Upper lobe of left lung (tissue), 6 donors: ENCODE results near the gene LEUTX. TPM values are rescaled to one million over a fixed set of nuclear protein-coding genes. Genes with fewer than 3 reads are reported as not detected.

ENCODE experiments used
- ATAC-seq, 2 donors: fragments of 200-7000 bp; cut with Tn5 transposase; one replicate each; pipeline ENCODE4 v1.9.1; 2022; ENCODE audit warnings: mild to moderate bottlenecking in 2 of 2, moderate library complexity in 2 of 2; ENCODE audit not compliant: low FRiP score in 2 of 2
- DNase-seq, 2 donors: peaks; one replicate each; pipeline ENCODE4 v3.0.0-alpha.2; 2019 to 2020
- H3K27ac ChIP-seq, 4 donors: fragments of 200-600 bp; sonication (generic); one replicate each; pipeline ENCODE4 v1.5.1; 2016 to 2019
- H3K27me3 ChIP-seq, 4 donors: fragments of 200-600 bp; sonication (generic); one replicate each; pipeline ENCODE4 v1.5.1; 2017 to 2019
- H3K36me3 ChIP-seq, 4 donors: fragments of 200-600 bp; sonication (generic); one replicate each; pipeline ENCODE4 v1.5.1; 2016 to 2019
- H3K4me1 ChIP-seq, 4 donors: fragments of 200-600 bp; sonication (generic); one replicate each; pipeline ENCODE4 v1.5.1; 2018 to 2019
- H3K4me3 ChIP-seq, 4 donors: fragments of 200-600 bp; sonication (generic); one replicate each; pipeline ENCODE4 v1.5.1; 2017 to 2019; ENCODE audit warnings: mild to moderate bottlenecking in 2 of 4, moderate library complexity in 1 of 4
- H3K9me3 ChIP-seq, 4 donors: fragments of 200-600 bp; sonication (generic); one replicate each; pipeline ENCODE4 v1.5.1; 2018 to 2019
- EP300 ChIP-seq, 4 donors: sonication (generic); formaldehyde crosslinking; IDR thresholded peaks; one replicate each; pipeline ENCODE4 v1.5.1; 2017; ENCODE audit warnings: antibody characterized with exemption in 4 of 4, control low read depth in 2 of 4
- POLR2A ChIP-seq, 4 donors: fragments of 450-650 bp; IDR thresholded peaks; one replicate each; pipeline ENCODE4 v1.5.1; 2016 to 2017; ENCODE audit warnings: antibody characterized with exemption in 4 of 4, mild to moderate bottlenecking in 2 of 4
- POLR2AphosphoS5 ChIP-seq, 2 donors: sonication (generic); formaldehyde crosslinking; IDR thresholded peaks; one replicate each; pipeline ENCODE4 v1.5.1; 2017; ENCODE audit warnings: antibody characterized with exemption in 2 of 2
- WGBS, 2 donors: methylation state at CpG; one replicate each; pipeline ENCODE4 v1.1.5; 2017 to 2018; 5-methylcytosine and 5-hydroxymethylcytosine counted together
- total RNA-seq, 6 donors: library from RNA; depleted of rRNA in 4 of 6; stranded (reverse); fragments of >200 nt in 4 of 6; gene quantifications; one replicate each; pipeline versions ENCODE4 v1.1.0 to v1.2.1, GENCODE V29; 2016 to 2021
- TF ChIP-seq, protein P1 (sequence below), 6 experiments: fragments of 450-650 bp in 4 of 6; fragments of 200-600 bp in 2 of 6; sonication (generic) in 2 of 6; IDR thresholded peaks; one replicate each; pipeline ENCODE4 v1.5.1; 2016 to 2019; ENCODE audit warnings: antibody characterized with exemption in 6 of 6
- donor health status: DM: no; HTN: no; CAD: no; lungs with moderate emphysema.
- donor health status: DM: no; HTN: yes; CAD: no; lungs with severe emphysema.

Gene LEUTX
- total RNA-seq, 6 donors from 2014 or later: not detected

DNA sequence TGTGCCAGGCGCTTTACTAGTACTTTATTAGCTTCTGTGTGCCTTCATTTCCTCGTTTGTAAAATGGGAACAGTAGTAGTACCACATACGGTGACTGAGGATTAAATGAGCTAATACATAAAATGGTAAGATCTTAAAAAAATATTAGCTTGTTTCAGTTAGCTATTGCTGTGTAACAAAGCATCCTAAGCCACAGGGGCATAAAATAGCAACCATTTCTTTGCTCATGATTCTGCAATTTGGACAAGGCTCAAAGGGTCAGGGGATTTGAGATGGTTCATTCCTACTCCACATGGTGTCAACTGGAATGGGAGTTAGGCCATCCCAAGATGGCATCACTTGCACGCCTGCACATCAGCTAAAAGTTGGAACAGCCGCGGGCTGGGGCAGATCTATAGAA, 42.0 kb downstream of the LEUTX start:
- ATAC-seq (no peak), DNase-seq (no peak)
- Histone ChIP-seq H3K4me3 (no peak overlapping the region), H3K36me3 (peaks cover 0 to 13% (median 4%) of the 10 kb centered on the region in 4 donors), H3K27me3 (no peaks in the 10 kb centered on the region), H3K4me1 (peaks cover 7 to 26% (median 11%) of the 10 kb centered on the region in 4 donors), H3K9me3 (no peaks in the 10 kb centered on the region), H3K27ac (no peak overlapping the region)
- TF ChIP-seq, protein P1, sequence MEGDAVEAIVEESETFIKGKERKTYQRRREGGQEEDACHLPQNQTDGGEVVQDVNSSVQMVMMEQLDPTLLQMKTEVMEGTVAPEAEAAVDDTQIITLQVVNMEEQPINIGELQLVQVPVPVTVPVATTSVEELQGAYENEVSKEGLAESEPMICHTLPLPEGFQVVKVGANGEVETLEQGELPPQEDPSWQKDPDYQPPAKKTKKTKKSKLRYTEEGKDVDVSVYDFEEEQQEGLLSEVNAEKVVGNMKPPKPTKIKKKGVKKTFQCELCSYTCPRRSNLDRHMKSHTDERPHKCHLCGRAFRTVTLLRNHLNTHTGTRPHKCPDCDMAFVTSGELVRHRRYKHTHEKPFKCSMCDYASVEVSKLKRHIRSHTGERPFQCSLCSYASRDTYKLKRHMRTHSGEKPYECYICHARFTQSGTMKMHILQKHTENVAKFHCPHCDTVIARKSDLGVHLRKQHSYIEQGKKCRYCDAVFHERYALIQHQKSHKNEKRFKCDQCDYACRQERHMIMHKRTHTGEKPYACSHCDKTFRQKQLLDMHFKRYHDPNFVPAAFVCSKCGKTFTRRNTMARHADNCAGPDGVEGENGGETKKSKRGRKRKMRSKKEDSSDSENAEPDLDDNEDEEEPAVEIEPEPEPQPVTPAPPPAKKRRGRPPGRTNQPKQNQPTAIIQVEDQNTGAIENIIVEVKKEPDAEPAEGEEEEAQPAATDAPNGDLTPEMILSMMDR (IDR thresholded peaks at IDR 0.05): no peak
- TF ChIP-seq POLR2A (IDR thresholded peaks at IDR 0.05): no peak
- no peak for TF ChIP-seq POLR2AphosphoS5 (IDR thresholded peaks at IDR 0.05)
- no peak for TF ChIP-seq EP300 (IDR thresholded peaks at IDR 0.05)
- 91 to 93% methylated on average over 6 of the region's 6 CpGs for WGBS, 2 donors

DNA sequence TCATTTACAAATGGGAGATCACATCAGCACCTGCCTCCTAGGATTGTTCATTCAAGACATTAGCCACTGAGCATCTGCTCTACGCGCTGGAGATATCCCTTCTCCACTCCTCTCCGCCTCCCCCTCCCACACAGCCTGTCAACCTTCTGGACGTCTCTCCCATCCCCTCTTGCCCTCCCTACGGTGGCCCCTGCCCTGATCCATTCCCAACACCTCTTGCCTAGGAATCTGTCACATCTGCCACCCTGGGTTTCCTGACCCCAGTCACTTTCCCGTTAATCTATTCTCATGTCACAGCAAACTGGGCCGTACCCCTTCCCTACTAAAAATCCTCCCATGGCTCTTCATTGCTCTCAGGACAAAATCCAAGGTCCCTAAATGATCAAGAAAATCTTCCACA, 45.0 kb downstream of the LEUTX start:
- H3K4me3 ChIP-seq: peak overlapping the region; percentile 70 to 91 (median 78)
- H3K9me3 ChIP-seq: no peaks in the 10 kb centered on the region
- no peaks in the 10 kb centered on the region for H3K27me3 ChIP-seq
- peaks cover 17 to 35% (median 33%) of the 10 kb centered on the region in 4 donors for H3K36me3 ChIP-seq
- no peak for ATAC-seq
- peaks cover 7 to 26% (median 11%) of the 10 kb centered on the region in 4 donors for H3K4me1 ChIP-seq
- DNase-seq: no peak
- peak overlapping the region in 3 of 4 donors; percentile 75 to 82 (median 81) for H3K27ac ChIP-seq
- TF ChIP-seq EP300 (IDR thresholded peaks at IDR 0.05) (no peak), POLR2AphosphoS5 (IDR thresholded peaks at IDR 0.05) (no peak), POLR2A (IDR thresholded peaks at IDR 0.05) (no peak)
- TF ChIP-seq, protein P1 (IDR thresholded peaks at IDR 0.05): no peak
- 22 to 29% methylated on average over 7 of the region's 7 CpGs for WGBS, 2 donors

DNA sequence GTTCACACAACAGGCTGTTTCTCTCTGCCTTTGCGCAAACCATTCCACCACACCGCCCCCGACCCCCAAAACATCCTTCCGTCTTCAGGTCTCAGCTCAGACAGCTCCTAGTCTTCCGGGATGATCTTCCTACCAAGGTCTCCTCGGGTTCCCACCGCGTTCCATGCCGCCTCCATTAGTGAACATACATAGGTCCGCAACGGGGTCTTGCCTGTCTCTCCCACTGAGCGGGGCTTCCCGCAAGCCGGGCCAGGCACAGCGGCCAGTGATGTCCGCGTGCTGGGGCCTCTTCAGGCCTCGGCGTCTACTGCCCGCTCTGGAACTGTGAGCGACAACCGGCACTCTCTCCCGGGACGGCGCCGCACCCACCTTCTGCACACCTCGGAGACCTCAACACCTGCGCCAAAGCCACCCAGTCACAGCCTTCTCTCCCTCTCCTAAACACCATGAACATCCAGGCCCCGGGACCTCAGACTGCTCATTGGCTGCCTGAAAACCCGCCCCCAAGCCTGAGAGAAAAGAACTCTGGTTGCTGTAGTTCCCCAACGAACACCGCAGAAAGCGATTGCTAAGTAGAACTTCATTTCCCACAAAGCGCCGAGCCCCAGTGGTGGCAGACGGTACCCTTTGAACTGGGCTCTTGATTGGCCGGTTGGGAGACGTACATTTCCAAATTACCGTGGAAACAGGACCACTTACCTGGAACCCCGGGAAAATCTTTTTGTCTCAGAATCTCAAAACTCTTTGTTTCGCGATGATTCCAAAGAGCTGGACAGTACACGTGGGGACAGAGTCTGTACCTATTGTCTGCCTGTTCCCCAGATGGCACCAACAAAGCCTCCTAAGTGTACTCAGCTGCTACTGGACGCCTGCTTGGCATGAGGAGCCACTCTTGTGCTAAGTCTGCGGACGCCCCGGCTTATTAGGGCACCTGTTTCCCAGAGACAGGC, 45.8 kb downstream of the LEUTX start:
- Histone ChIP-seq H3K9me3 (no peaks in the 10 kb centered on the region), H3K4me1 (peaks cover 7 to 26% (median 11%) of the 10 kb centered on the region in 4 donors), H3K36me3 (peaks cover 19 to 42% (median 35%) of the 10 kb centered on the region in 4 donors), H3K27ac (peak overlapping the region; percentile 22 to 82 (median 78)), H3K27me3 (no peaks in the 10 kb centered on the region), H3K4me3 (peak overlapping the region; percentile 70 to 91 (median 78))
- peak; percentile 95 to 97 for ATAC-seq
- DNase-seq: peak; percentile 89 to 97
- WGBS, 2 donors: 4 to 8% methylated on average over 42 to 47 of the region's 47 CpGs
- TF ChIP-seq, protein P1 (IDR thresholded peaks at IDR 0.05): peak in 2 of 6 experiments; percentile 32 to 34
- TF ChIP-seq POLR2A (IDR thresholded peaks at IDR 0.05): peak in 1 of 4 donors; percentile 74
- TF ChIP-seq POLR2AphosphoS5 (IDR thresholded peaks at IDR 0.05): peak; percentile 13 to 50
- no peak for TF ChIP-seq EP300 (IDR thresholded peaks at IDR 0.05)

GRCh38 chr19:39825093-39825463, 46.4 kb downstream of the LEUTX start:
- H3K4me1 ChIP-seq: peaks cover 7 to 26% (median 11%) of the 10 kb centered on the region in 4 donors
- H3K4me3 ChIP-seq: no peak overlapping the region
- 85 to 91% methylated on average over 11 of the region's 11 CpGs for WGBS, 2 donors
- H3K9me3 ChIP-seq: no peaks in the 10 kb centered on the region
- no peaks in the 10 kb centered on the region for H3K27me3 ChIP-seq
- no peak for ATAC-seq
- H3K27ac ChIP-seq: peak overlapping the region; percentile 22 to 82 (median 70)
- no peak for TF ChIP-seq EP300 (IDR thresholded peaks at IDR 0.05)
- no peak for TF ChIP-seq POLR2A (IDR thresholded peaks at IDR 0.05)
- TF ChIP-seq, protein P1 (IDR thresholded peaks at IDR 0.05): no peak
- no peak for TF ChIP-seq POLR2AphosphoS5 (IDR thresholded peaks at IDR 0.05)
- peak in 1 of 2 donors; percentile 32 for DNase-seq
- H3K36me3 ChIP-seq: peaks cover 26 to 49% (median 42%) of the 10 kb centered on the region in 4 donors
